Measurements from ENCODE around the gene ZNF26. TPM values are rescaled to one million over a fixed set of nuclear protein-coding genes. Genes with fewer than 3 reads are reported as not detected.
A peak's percentile ranks its signal among the peaks of the same experiment; 100 is the strongest.

Gene ZNF26
- polyA plus RNA-seq, 1 donor from 2014 or later: 26.6 TPM

DNA sequence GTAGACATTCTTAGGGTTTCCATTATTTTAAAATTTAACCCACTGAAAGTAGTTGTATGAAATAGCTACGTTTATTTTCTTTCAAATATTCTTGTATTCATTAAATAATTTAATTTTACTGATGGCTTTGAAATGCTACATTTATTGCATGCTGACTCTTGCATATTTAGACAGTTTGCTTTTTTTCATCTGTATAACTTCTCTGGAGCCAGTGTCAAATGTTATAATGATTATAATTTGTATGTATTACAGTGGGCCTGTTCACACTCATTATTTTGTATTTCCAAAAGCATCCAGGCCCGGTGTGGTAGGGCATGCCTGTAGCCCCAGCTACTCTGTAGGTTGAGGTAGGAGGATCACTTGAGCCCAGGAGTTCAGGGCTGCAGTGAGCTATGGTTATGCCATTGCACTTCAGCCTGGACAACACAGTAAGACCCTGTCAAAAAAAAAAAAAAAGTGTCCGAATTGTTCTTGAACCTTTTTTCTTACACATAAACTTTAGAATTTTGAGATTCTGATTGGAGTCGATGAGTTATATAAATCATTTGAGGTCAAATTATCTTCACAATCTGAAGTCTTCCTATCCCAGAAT lies 52.0 kb downstream of the ZNF26 start:
- H2AFZ ChIP-seq (ENCODE audit: low read depth, low read length): peak overlapping the region; percentile 86
- peak overlapping the region; percentile 94 for H3K27ac ChIP-seq (ENCODE audit: low read length)
- H3K36me3 ChIP-seq (ENCODE audit: insufficient read depth, low read length): peaks cover 33% of the 10 kb centered on the region
- no peaks in the 10 kb centered on the region for H3K27me3 ChIP-seq (ENCODE audit: insufficient read depth, low read depth, low read length)
- peak overlapping the region; percentile 96 for H3K9ac ChIP-seq (ENCODE audit: low read length)
- H4K20me1 ChIP-seq (ENCODE audit: insufficient read depth): no peaks in the 10 kb centered on the region
- TF ChIP-seq MXI1 (conservative IDR thresholded peaks at IDR 0.05; ENCODE audit: poor library complexity, severe bottlenecking) (no peak), SMC3 (conservative IDR thresholded peaks at IDR 0.05; ENCODE audit: poor library complexity) (no peak), POLR2AphosphoS5 (IDR thresholded peaks at IDR 0.05) (no peak), EP300 (conservative IDR thresholded peaks at IDR 0.05; ENCODE audit: poor library complexity, severe bottlenecking) (no peak), TAF1 (IDR thresholded peaks at IDR 0.05; ENCODE audit: low read depth) (no peak), RAD21 (conservative IDR thresholded peaks at IDR 0.05) (no peak), EZH2 (IDR thresholded peaks at IDR 0.05; ENCODE audit: borderline replicate concordance, insufficient read depth, low read length, poor library complexity, severe bottlenecking) (no peak)
- TF ChIP-seq, protein P1, sequence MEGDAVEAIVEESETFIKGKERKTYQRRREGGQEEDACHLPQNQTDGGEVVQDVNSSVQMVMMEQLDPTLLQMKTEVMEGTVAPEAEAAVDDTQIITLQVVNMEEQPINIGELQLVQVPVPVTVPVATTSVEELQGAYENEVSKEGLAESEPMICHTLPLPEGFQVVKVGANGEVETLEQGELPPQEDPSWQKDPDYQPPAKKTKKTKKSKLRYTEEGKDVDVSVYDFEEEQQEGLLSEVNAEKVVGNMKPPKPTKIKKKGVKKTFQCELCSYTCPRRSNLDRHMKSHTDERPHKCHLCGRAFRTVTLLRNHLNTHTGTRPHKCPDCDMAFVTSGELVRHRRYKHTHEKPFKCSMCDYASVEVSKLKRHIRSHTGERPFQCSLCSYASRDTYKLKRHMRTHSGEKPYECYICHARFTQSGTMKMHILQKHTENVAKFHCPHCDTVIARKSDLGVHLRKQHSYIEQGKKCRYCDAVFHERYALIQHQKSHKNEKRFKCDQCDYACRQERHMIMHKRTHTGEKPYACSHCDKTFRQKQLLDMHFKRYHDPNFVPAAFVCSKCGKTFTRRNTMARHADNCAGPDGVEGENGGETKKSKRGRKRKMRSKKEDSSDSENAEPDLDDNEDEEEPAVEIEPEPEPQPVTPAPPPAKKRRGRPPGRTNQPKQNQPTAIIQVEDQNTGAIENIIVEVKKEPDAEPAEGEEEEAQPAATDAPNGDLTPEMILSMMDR (IDR thresholded peaks at IDR 0.05; ENCODE audit: poor library complexity, severe bottlenecking): no peak
- TF ChIP-seq, protein P2, sequence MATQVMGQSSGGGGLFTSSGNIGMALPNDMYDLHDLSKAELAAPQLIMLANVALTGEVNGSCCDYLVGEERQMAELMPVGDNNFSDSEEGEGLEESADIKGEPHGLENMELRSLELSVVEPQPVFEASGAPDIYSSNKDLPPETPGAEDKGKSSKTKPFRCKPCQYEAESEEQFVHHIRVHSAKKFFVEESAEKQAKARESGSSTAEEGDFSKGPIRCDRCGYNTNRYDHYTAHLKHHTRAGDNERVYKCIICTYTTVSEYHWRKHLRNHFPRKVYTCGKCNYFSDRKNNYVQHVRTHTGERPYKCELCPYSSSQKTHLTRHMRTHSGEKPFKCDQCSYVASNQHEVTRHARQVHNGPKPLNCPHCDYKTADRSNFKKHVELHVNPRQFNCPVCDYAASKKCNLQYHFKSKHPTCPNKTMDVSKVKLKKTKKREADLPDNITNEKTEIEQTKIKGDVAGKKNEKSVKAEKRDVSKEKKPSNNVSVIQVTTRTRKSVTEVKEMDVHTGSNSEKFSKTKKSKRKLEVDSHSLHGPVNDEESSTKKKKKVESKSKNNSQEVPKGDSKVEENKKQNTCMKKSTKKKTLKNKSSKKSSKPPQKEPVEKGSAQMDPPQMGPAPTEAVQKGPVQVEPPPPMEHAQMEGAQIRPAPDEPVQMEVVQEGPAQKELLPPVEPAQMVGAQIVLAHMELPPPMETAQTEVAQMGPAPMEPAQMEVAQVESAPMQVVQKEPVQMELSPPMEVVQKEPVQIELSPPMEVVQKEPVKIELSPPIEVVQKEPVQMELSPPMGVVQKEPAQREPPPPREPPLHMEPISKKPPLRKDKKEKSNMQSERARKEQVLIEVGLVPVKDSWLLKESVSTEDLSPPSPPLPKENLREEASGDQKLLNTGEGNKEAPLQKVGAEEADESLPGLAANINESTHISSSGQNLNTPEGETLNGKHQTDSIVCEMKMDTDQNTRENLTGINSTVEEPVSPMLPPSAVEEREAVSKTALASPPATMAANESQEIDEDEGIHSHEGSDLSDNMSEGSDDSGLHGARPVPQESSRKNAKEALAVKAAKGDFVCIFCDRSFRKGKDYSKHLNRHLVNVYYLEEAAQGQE (IDR thresholded peaks at IDR 0.05; ENCODE audit: borderline replicate concordance): no peak
- peaks cover 55% of the 10 kb centered on the region for H3K79me2 ChIP-seq (replicated peaks; ENCODE audit: insufficient read depth, low read length)
- peaks cover 33% of the 10 kb centered on the region for H3K9me3 ChIP-seq (ENCODE audit: low read length)
- no peaks in the 10 kb centered on the region for H3K9me2 ChIP-seq (ENCODE audit: insufficient read depth, low read length)
- H3F3A ChIP-seq (ENCODE audit: insufficient read depth, low read length, poor library complexity, severe bottlenecking): no peaks in the 10 kb centered on the region
- peak overlapping the region; percentile 52 for H3K4me2 ChIP-seq (ENCODE audit: low read length)
- peak overlapping the region; percentile 90 for H3K4me3 ChIP-seq (ENCODE audit: low read length)

DNA sequence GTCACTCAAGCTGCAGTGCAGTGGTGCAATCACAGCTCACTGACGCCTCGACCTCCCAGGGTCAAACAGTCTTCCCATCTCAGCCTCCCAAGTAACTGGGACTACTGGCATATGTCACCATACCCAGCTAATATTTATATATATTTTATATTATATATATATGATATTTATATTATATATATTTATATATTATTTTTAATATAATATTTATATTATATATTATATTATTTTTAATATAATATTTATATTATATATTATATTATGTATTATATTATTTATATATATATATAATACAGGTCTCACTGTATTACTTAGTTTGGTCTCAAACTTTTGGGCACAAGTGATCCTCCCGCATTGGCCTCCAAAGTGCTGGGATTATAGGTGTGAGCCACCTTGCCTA lies 60.5 kb downstream of the ZNF26 start:
- Histone ChIP-seq H3K36me3 (ENCODE audit: insufficient read depth, low read length) (peaks cover 79% of the 10 kb centered on the region), H3K9me2 (ENCODE audit: insufficient read depth, low read length) (no peaks in the 10 kb centered on the region), H3K27me3 (ENCODE audit: insufficient read depth, low read depth, low read length) (no peaks in the 10 kb centered on the region), H3K79me2 (replicated peaks; ENCODE audit: insufficient read depth, low read length) (peaks cover 65% of the 10 kb centered on the region), H2AFZ (ENCODE audit: low read depth, low read length) (no peak overlapping the region), H3K27ac (ENCODE audit: low read length) (no peak overlapping the region), H3K9me3 (ENCODE audit: low read length) (peaks cover 84% of the 10 kb centered on the region), H3K9ac (ENCODE audit: low read length) (no peak overlapping the region), H3K4me3 (ENCODE audit: low read length) (no peak overlapping the region), H4K20me1 (ENCODE audit: insufficient read depth) (no peaks in the 10 kb centered on the region), H3K4me2 (ENCODE audit: low read length) (no peak overlapping the region), H3F3A (ENCODE audit: insufficient read depth, low read length, poor library complexity, severe bottlenecking) (no peaks in the 10 kb centered on the region)
- TF ChIP-seq POLR2AphosphoS5 (IDR thresholded peaks at IDR 0.05) (no peak), RAD21 (conservative IDR thresholded peaks at IDR 0.05) (no peak), EP300 (conservative IDR thresholded peaks at IDR 0.05; ENCODE audit: poor library complexity, severe bottlenecking) (no peak), SMC3 (conservative IDR thresholded peaks at IDR 0.05; ENCODE audit: poor library complexity) (no peak)
- TF ChIP-seq, protein P1 (IDR thresholded peaks at IDR 0.05; ENCODE audit: poor library complexity, severe bottlenecking): no peak
